NCI-H345 (cell line): ENCODE measurements around the gene CNTNAP2.
A peak's percentile ranks its signal among the peaks of the same experiment; 100 is the strongest.

ENCODE experiments used
- DNase-seq: peaks from one replicate; lab custom pipeline; 2025; lab: John Stamatoyannopoulos, UW

The CNTNAP2 gene

GRCh38 chr7:147245274-147245673 is 1128.7 kb downstream of the CNTNAP2 start:
- peak; percentile 21 for DNase-seq

- no peak for DNase-seq
Measured at GRCh38 chr7:147249956-147250355, 1133.4 kb downstream of the CNTNAP2 start.

GRCh38 chr7:147251751-147252325 is 1135.2 kb downstream of the CNTNAP2 start:
- DNase-seq = no peak

- DNase-seq = no peak
Measured at GRCh38 chr7:147261693-147262092, 1145.1 kb downstream of the CNTNAP2 start.

- DNase-seq = no peak
Measured at GRCh38 chr7:147265528-147265927, 1148.9 kb downstream of the CNTNAP2 start.

- no peak for DNase-seq
Measured at GRCh38 chr7:147276106-147276505, 1159.5 kb downstream of the CNTNAP2 start.

- peak; percentile 36 for DNase-seq
Measured at GRCh38 chr7:147276783-147277370, 1160.3 kb downstream of the CNTNAP2 start.

- DNase-seq = peak; percentile 72
Measured at GRCh38 chr7:147279514-147279913, 1162.9 kb downstream of the CNTNAP2 start.

GRCh38 chr7:147279964-147280374 is 1163.4 kb downstream of the CNTNAP2 start:
- peak; percentile 85 for DNase-seq

GRCh38 chr7:147282204-147282603 is 1165.6 kb downstream of the CNTNAP2 start:
- no peak for DNase-seq

- no peak for DNase-seq
Measured at GRCh38 chr7:147296201-147296600, 1179.6 kb downstream of the CNTNAP2 start.

GRCh38 chr7:147296986-147297385 is 1180.4 kb downstream of the CNTNAP2 start:
- DNase-seq = no peak

- DNase-seq = peak; percentile 87
Measured at GRCh38 chr7:147298611-147299043, 1182.0 kb downstream of the CNTNAP2 start.

GRCh38 chr7:147300293-147300692 is 1183.7 kb downstream of the CNTNAP2 start:
- no peak for DNase-seq

- DNase-seq = no peak
Measured at GRCh38 chr7:147304376-147304775, 1187.8 kb downstream of the CNTNAP2 start.

- no peak for DNase-seq
Measured at GRCh38 chr7:147305827-147306226, 1189.2 kb downstream of the CNTNAP2 start.

- no peak for DNase-seq
Measured at GRCh38 chr7:147308539-147308938, 1191.9 kb downstream of the CNTNAP2 start.

GRCh38 chr7:147311336-147311735 is 1194.7 kb downstream of the CNTNAP2 start:
- no peak for DNase-seq

- no peak for DNase-seq
Measured at GRCh38 chr7:147321504-147321903, 1204.9 kb downstream of the CNTNAP2 start.

GRCh38 chr7:147332988-147333387 is 1216.4 kb downstream of the CNTNAP2 start:
- no peak for DNase-seq

GRCh38 chr7:147363101-147363500 is 1246.5 kb downstream of the CNTNAP2 start:
- no peak for DNase-seq

GRCh38 chr7:147376192-147376591 is 1259.6 kb downstream of the CNTNAP2 start:
- no peak for DNase-seq

- DNase-seq = no peak
Measured at GRCh38 chr7:147380926-147381325, 1264.3 kb downstream of the CNTNAP2 start.

GRCh38 chr7:147394329-147394728 is 1277.7 kb downstream of the CNTNAP2 start:
- DNase-seq = no peak
